GM10266 (cell line): ENCODE data around the gene CELA1.

Experiments
- DNase-seq: peaks from one replicate; pipeline ENCODE4 v3.0.0; 2012; ENCODE audit errors: extremely low spot score
- TF ChIP-seq, protein P1 (sequence below): IDR thresholded peaks from 2 replicates; pipeline ENCODE4 v1.5.1; 2012; ENCODE audit warnings: mild to moderate bottlenecking, low read depth; ENCODE audit not compliant: control insufficient read depth, insufficient read depth; ENCODE audit errors: missing control alignments

CELA1 gene

DNA sequence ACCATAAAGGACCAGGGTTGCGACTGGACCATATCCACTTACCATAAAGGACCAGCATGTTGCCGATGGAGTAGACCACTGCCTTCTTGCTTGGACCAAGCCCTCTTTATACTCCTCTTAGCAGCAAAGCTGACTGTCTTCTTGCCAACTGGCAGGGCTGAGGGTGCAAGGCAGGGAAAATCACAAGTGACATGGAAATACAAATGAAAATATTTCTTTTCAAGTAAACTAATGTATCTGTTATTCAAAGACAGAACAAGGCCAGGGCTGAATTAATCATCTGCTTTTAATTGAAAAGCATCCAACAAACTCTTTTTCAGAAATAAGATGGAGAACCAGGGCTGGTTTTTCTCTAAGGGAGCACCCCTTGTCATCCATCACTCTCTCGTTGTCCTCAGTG is at the start of gene CELA1:
Gene CELA1 (minus strand): TSS at position 99 of the 400 bp plus-strand sequence. CDS start 41 bp downstream, at position 58.
- TF ChIP-seq, protein P1, sequence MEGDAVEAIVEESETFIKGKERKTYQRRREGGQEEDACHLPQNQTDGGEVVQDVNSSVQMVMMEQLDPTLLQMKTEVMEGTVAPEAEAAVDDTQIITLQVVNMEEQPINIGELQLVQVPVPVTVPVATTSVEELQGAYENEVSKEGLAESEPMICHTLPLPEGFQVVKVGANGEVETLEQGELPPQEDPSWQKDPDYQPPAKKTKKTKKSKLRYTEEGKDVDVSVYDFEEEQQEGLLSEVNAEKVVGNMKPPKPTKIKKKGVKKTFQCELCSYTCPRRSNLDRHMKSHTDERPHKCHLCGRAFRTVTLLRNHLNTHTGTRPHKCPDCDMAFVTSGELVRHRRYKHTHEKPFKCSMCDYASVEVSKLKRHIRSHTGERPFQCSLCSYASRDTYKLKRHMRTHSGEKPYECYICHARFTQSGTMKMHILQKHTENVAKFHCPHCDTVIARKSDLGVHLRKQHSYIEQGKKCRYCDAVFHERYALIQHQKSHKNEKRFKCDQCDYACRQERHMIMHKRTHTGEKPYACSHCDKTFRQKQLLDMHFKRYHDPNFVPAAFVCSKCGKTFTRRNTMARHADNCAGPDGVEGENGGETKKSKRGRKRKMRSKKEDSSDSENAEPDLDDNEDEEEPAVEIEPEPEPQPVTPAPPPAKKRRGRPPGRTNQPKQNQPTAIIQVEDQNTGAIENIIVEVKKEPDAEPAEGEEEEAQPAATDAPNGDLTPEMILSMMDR, result no peak
- DNase-seq, result no peak

- peak; percentile 67 for DNase-seq
- TF ChIP-seq, protein P1, result no peak
These were observed 49.1 kb upstream of the CELA1 start for GRCh38 chr12:51395283-51396230.

DNA sequence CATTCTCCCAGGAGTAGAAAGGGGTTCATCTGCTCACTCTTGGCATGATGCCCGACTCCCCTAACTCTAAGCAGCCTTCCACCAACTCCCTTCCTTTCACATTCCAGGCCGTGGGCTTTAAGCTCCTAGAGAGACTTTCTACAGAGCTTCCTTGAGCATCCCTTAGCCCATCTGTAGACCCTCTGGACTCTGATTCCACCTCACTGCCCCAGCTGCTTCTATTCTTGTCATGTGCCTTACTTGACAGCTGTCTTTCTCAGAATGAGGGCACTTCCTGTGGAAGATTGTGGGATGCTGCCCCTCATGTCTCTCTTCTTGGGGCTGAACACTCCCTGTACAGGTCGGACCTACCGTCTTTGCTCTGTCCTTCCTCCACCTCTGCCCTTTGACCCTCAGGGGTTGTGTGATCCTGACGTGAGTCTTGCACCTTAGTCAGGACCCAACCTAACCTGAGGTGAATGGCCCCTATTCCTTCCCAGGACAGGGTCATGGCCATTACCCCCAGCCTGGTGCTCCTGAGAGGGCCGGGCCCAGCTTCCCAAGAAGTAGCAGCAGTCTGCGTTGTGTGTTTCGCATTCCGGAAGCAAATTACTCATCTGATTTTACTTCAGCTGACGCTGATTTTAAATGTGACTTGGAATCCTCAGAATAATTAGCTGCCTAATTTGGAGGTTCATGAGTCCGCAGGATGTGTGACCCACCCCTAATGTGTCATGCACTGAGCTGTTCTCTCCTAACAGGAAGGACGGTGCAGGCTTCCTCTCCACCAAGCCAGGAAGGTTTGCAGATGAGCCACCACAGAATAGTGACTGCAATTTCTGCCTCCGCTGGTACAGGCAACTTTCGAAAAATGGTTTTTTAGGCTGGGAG is 47.4 kb upstream of the CELA1 start:
- no peak for DNase-seq
- TF ChIP-seq, protein P1, result no peak

GRCh38 chr12:51392556-51393237 is 46.2 kb upstream of the CELA1 start:
- peak; percentile 80 for DNase-seq
- TF ChIP-seq, protein P1, result no peak

DNA sequence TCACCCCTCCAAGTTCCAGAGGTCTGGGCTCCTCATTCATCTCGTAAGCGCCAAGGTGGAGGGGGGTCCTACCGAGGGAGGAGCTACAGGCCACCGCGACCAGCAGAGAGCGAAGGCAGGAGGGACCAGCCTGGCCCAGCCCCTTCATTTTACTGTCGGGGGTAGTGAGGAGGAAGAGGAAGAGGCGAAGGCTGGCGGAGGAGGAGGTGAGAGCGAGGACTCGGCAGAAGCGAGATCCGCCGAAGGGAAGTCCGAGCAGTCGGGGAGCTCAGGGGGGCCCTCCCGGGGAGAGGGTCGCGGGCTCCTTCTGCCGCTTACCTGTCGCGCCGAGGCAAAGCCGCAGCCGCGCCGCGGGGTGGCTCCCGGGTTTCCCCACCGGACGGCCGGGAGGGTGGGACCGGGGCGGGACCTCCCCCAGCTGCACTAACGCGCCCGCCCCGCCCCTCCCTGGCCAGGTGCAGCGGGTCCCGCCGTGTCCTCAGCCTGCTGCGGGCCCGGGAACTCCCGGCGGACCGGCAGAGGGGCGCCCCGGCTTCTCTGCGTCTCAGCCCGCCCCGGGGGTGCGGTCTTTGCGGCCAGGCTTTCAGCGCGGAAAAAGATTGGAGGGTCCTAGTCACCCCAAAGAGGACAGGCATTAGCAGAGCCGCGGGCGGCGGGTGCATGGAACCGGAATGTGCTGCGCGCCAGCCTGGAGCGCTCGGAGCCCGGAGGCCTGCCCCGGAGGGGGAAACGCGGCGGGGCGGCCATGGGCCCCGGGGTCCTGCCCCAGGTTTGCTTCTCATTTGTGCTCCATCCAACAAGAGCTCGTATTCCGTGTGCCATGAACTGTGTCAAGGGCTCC is 45.0 kb upstream of the CELA1 start, which contains the start of gene GALNT6:
Gene GALNT6 (minus strand): TSS at position 124 of the 841 bp plus-strand sequence. CDS start 11,625 bp downstream, outside the sequence.
- TF ChIP-seq, protein P1, result no peak
- peak; percentile 84 for DNase-seq

DNA sequence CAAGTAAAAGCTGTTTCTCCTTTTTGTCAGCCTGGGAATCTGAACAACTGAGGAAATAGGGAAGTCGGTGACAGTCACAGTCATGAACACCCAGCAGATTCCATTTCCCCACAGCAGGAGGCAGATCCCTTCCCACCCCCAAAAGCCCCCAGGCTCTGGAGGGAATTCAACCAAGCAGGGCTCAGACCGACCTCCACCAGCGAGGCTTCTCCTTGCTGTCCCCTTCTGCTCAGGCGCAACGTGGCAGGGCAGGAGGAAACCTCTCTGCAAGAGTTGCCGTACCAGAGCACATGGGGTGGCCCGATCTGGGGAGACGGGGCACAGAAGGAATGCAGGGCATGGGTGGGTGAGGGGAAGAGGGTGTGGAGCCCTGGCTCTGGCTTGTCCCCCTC is 44.4 kb upstream of the CELA1 start:
- DNase-seq, result peak; percentile 49
- TF ChIP-seq, protein P1, result no peak
